Tibial artery (tissue), 4 donors: Measurements from ENCODE around the gene THRSP.

Source experiments
- DNase-seq, 2 donors: peaks; one replicate each; pipeline ENCODE4 v3.0.0-alpha.2; 2019
- H3K27ac ChIP-seq, 2 donors: fragments of 200-600 bp; sonication (generic) in 1 of 2; 1 replicate in 1 of 2; 2 replicates in 1 of 2; pipeline ENCODE4 v1.5.1; 2018 to 2019; ENCODE audit warnings: mild to moderate bottlenecking in 1 of 2
- H3K27me3 ChIP-seq, 2 donors: fragments of 200-600 bp; sonication (generic) in 1 of 2; one replicate each; pipeline versions ENCODE4 v1.5.1 to v1.6.0; 2016 to 2019
- H3K36me3 ChIP-seq, 3 donors: fragments of 200-600 bp; sonication (generic) in 2 of 3; one replicate each; pipeline ENCODE4 v1.5.1; 2016 to 2019; ENCODE audit warnings: mild to moderate bottlenecking in 2 of 3
- H3K4me1 ChIP-seq, 4 donors: fragments of 200-600 bp; sonication (generic) in 2 of 4; 1 replicate in 3 of 4; 2 replicates in 1 of 4; pipeline ENCODE4 v1.5.1; 2016 to 2019
- H3K4me3 ChIP-seq, 2 donors: fragments of 200-600 bp; sonication (generic) in 1 of 2; 1 replicate in 1 of 2; 2 replicates in 1 of 2; pipeline ENCODE4 v1.5.1; 2018 to 2019; ENCODE audit warnings: mild to moderate bottlenecking in 2 of 2
- H3K9me3 ChIP-seq, 3 donors: fragments of 200-600 bp; sonication (generic) in 1 of 3; one replicate each; pipeline ENCODE4 v1.5.1; 2016 to 2019
- CTCF ChIP-seq, 2 experiments: fragments of 200-600 bp in 1 of 2; fragments of 450-650 bp in 1 of 2; IDR thresholded peaks; one replicate each; pipeline ENCODE4 v1.5.1; 2017 to 2019; ENCODE audit warnings: antibody characterized with exemption in 2 of 2, mild to moderate bottlenecking in 1 of 2, moderate library complexity in 1 of 2
- intact Hi-C: fragments of 100-400 bp; cut with DNase I; formaldehyde crosslinking; loops from one replicate; pipeline ENCODE4 v1.15.0; 2023; ENCODE audit warnings: low total_unique reads

Gene THRSP

GRCh38 chr11:78030429-78031325 is 33.0 kb upstream of the THRSP start:
- Histone ChIP-seq H3K4me1 (peaks cover 0 to 18% (median 6%) of the 10 kb centered on the region in 4 donors), H3K36me3 (no peaks in the 10 kb centered on the region), H3K4me3 (no peak overlapping the region), H3K9me3 (no peaks in the 10 kb centered on the region), H3K27ac (no peak overlapping the region), H3K27me3 (no peaks in the 10 kb centered on the region)
- TF ChIP-seq CTCF (IDR thresholded peaks at IDR 0.05) = no peak
- intact Hi-C loops = no loop called here
- DNase-seq = peak in 1 of 2 donors; percentile 71

GRCh38 chr11:78031629-78032028 is 32.0 kb upstream of the THRSP start:
- Histone ChIP-seq H3K36me3 (no peaks in the 10 kb centered on the region), H3K27me3 (no peaks in the 10 kb centered on the region), H3K4me3 (no peak overlapping the region), H3K9me3 (no peaks in the 10 kb centered on the region), H3K4me1 (peaks cover 0 to 18% (median 6%) of the 10 kb centered on the region in 4 donors), H3K27ac (no peak overlapping the region)
- DNase-seq = no peak
- intact Hi-C loops = no loop called here
- no peak for TF ChIP-seq CTCF (IDR thresholded peaks at IDR 0.05)

- no peak for TF ChIP-seq CTCF (IDR thresholded peaks at IDR 0.05)
- intact Hi-C loops = no loop called here
Measured at GRCh38 chr11:78032090-78032489, 31.6 kb upstream of the THRSP start.

GRCh38 chr11:78033040-78033439 is 30.6 kb upstream of the THRSP start:
- Histone ChIP-seq H3K27me3 (no peaks in the 10 kb centered on the region), H3K9me3 (no peaks in the 10 kb centered on the region), H3K36me3 (no peaks in the 10 kb centered on the region), H3K4me3 (no peak overlapping the region), H3K4me1 (peaks cover 0 to 18% (median 6%) of the 10 kb centered on the region in 4 donors), H3K27ac (no peak overlapping the region)
- intact Hi-C loops = no loop called here
- TF ChIP-seq CTCF (IDR thresholded peaks at IDR 0.05) = no peak
- DNase-seq = no peak

More at GRCh38 chr11:78032090-78032489, 31.6 kb upstream of the THRSP start:
- Histone ChIP-seq H3K4me1 (peaks cover 0 to 18% (median 6%) of the 10 kb centered on the region in 4 donors), H3K27me3 (no peaks in the 10 kb centered on the region), H3K36me3 (no peaks in the 10 kb centered on the region), H3K9me3 (no peaks in the 10 kb centered on the region), H3K4me3 (no peak overlapping the region), H3K27ac (no peak overlapping the region)
- no peak for DNase-seq

GRCh38 chr11:78034623-78035022 is 29.0 kb upstream of the THRSP start:
- no peak for DNase-seq
- no peak overlapping the region for H3K4me3 ChIP-seq
- H3K9me3 ChIP-seq = no peaks in the 10 kb centered on the region
- TF ChIP-seq CTCF (IDR thresholded peaks at IDR 0.05) = no peak
- no peaks in the 10 kb centered on the region for H3K36me3 ChIP-seq
- no peaks in the 10 kb centered on the region for H3K27me3 ChIP-seq
- H3K4me1 ChIP-seq = peaks cover 0 to 31% (median 11%) of the 10 kb centered on the region in 4 donors
- intact Hi-C loops = no loop called here
- no peak overlapping the region for H3K27ac ChIP-seq
